Measurements from ENCODE around the gene ZNF576.

DNA sequence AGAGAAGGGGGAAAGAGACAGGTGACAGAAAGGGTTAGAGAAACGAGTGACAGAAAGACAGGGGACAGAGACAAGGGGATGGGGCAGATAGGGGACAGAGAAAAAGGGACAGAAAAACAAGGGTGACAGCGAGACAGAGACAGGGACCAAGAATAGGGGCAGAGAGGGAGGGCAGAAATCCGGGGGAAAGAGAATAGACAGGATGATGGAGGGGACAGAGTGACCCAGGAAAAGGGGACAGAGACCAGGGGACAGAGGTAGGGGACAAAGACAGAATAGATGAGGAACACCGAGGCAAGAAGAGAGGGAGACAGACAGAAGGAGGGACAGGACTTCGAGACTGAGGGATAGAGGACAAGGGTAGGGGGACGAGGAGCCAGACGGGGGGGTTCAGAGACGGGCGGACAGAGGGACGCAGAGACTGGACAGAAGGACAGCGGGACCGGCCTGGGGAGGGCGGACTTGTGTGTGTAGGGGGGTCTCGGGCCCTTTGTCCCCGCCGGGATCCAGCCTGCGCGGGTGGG is 42.7 kb downstream of the ZNF576 start:
- TF ChIP-seq, protein P1, sequence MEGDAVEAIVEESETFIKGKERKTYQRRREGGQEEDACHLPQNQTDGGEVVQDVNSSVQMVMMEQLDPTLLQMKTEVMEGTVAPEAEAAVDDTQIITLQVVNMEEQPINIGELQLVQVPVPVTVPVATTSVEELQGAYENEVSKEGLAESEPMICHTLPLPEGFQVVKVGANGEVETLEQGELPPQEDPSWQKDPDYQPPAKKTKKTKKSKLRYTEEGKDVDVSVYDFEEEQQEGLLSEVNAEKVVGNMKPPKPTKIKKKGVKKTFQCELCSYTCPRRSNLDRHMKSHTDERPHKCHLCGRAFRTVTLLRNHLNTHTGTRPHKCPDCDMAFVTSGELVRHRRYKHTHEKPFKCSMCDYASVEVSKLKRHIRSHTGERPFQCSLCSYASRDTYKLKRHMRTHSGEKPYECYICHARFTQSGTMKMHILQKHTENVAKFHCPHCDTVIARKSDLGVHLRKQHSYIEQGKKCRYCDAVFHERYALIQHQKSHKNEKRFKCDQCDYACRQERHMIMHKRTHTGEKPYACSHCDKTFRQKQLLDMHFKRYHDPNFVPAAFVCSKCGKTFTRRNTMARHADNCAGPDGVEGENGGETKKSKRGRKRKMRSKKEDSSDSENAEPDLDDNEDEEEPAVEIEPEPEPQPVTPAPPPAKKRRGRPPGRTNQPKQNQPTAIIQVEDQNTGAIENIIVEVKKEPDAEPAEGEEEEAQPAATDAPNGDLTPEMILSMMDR (IDR thresholded peaks at IDR 0.05), result no peak
- TF ChIP-seq ZFX (IDR thresholded peaks at IDR 0.05; ENCODE audit: borderline replicate concordance), result no peak

All from 22Rv1 (cell line).